Lower leg skin (tissue), 3 donors: ENCODE results near the gene CLEC16A.

Experiments
- CTCF ChIP-seq, 3 donors: fragments of 450-650 bp; IDR thresholded peaks; one replicate each; pipeline ENCODE4 v1.5.1; 2016; ENCODE audit warnings: antibody characterized with exemption in 3 of 3, mild to moderate bottlenecking in 3 of 3, moderate library complexity in 2 of 3
- POLR2A ChIP-seq, 2 donors: fragments of 450-650 bp; IDR thresholded peaks; one replicate each; pipeline ENCODE4 v1.6.1; 2016 to 2017; ENCODE audit warnings: antibody characterized with exemption in 2 of 2, mild to moderate bottlenecking in 1 of 2, moderate library complexity in 1 of 2

- TF ChIP-seq CTCF (IDR thresholded peaks at IDR 0.05) (no peak), POLR2A (IDR thresholded peaks at IDR 0.05) (no peak)
These were observed 267.8 kb downstream of the CLEC16A start for GRCh38 chr16:11211977-11212797.
